HUES48 (cell line): ENCODE data around the gene RNASE7.
A peak's percentile ranks its signal among the peaks of the same experiment; 100 is the strongest.

Experiments
- H3K27ac ChIP-seq: one replicate; pipeline ENCODE4 v1.7.0; 2013; ENCODE audit warnings: low read depth, low read length, inconsistent platforms
- H3K27me3 ChIP-seq: 2 replicates; pipeline ENCODE4 v1.6.1; 2013; ENCODE audit warnings: mild to moderate bottlenecking, low read length; ENCODE audit not compliant: control insufficient read depth, insufficient read depth
- H3K36me3 ChIP-seq: 2 replicates; pipeline ENCODE4 v1.6.1; 2013; ENCODE audit warnings: low read length; ENCODE audit not compliant: control insufficient read depth, insufficient read depth
- H3K4me1 ChIP-seq: 2 replicates; pipeline ENCODE4 v1.6.1; 2013; ENCODE audit warnings: mild to moderate bottlenecking, low read length; ENCODE audit not compliant: control insufficient read depth, insufficient read depth
- H3K4me3 ChIP-seq: 2 replicates; pipeline ENCODE4 v1.5.1; 2013; ENCODE audit warnings: mild to moderate bottlenecking, low read depth, low read length
- H3K9ac ChIP-seq: 2 replicates; pipeline ENCODE4 v1.6.1; 2013; ENCODE audit warnings: mild to moderate bottlenecking, low read depth, low read length, moderate library complexity
- H3K9me3 ChIP-seq: 2 replicates; pipeline ENCODE4 v1.6.1; 2013; ENCODE audit warnings: low read length; ENCODE audit not compliant: control insufficient read depth, insufficient read depth

Gene RNASE7

DNA sequence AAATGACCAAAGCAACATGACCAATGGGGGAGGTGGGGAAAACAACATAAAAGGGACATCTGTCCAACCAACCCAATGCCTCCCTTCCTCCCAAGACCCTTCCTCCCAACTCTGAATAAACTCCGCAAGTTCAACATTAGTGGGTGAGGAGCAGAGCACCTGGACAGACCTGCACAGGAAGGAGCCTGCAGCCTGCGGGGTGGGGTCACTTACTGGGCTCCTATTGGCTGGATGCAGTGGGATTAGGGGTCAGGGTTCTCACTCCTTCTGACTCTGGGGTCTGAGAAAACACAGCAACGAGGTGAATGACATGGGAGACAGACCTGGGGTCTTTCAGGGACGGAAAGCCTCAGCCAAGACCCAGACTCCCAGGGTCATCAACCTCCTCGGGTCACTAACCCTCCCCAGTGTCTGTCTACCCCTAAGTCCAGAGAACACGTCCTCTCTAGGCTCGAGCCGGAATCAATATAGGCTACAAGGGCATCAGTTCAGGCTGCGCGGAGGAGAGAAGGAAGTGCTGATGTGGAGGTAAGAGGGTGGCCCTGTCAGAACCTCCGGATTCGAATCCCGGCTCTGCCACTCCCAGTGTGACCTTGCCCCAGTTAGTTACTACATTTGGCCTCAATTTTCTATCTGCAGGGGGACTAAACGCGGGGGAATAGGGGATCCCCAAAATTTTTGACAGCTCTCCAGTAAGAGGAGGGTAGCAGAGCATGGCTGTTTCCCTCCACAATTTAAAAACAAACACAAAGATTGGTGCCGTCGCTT, 18.2 kb upstream of the RNASE7 start:
- Histone ChIP-seq H3K4me3 (peak overlapping the region; percentile 92), H3K27ac (no peak overlapping the region), H3K27me3 (peaks cover 42% of the 10 kb centered on the region), H3K9ac (no peak overlapping the region; the same call in 1 of the 2 replicates), H3K36me3 (no peaks in the 10 kb centered on the region), H3K4me1 (peaks cover 14% of the 10 kb centered on the region), H3K9me3 (no peaks in the 10 kb centered on the region)

DNA sequence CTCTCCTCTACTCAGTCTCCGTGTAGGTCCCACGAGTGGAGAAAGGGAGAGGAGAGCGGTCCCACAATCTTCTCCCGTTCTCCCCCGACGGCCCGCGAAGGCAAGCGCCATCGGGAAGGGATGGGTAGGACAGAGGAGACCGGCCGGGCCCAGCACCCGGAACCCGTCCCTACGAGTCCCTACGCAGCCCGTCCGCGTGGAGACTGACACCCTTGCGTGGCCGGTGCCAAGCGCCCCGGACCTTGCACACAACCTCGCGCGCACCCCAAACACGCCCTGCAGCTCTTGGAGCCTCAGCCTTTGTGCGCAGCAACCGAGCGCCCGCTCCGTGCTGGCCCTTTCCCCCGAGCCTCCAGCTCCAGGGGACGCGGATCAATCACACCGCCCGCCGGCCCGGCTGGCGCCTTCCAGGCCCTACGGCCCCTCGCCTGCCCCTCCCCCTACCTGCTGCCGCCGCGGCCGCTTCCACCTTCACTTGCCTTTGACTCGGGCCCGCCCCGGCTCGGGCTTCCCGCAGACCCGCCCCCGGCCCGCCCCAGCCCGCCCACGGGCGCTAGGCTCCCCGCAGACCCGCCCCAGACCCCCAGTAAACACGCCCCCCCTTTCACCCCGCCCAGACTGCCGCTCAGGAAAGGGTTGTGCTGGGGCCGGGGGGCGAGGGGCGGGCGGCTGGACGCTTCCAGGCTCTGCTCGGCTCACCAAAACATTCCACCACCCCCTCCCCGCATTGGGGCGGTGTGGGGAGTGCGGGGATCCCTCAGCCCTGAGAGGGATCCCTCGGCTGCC, 17.4 kb upstream of the RNASE7 start, which contains the start of gene NDRG2:
Gene NDRG2 (minus strand): TSS at position 477 of the 786 bp plus-strand sequence. CDS start 1,746 bp downstream, outside the sequence.
- Histone ChIP-seq H3K36me3 (no peaks in the 10 kb centered on the region), H3K9ac (peak within 1 kb of the TSS; percentile 60; the same call in 1 of the 2 replicates), H3K4me3 (peak within 1 kb of the TSS; percentile 92), H3K27me3 (peaks cover 42% of the 10 kb centered on the region), H3K4me1 (peaks cover 14% of the 10 kb centered on the region), H3K9me3 (no peaks in the 10 kb centered on the region), H3K27ac (peak within 1 kb of the TSS; percentile 86)

DNA sequence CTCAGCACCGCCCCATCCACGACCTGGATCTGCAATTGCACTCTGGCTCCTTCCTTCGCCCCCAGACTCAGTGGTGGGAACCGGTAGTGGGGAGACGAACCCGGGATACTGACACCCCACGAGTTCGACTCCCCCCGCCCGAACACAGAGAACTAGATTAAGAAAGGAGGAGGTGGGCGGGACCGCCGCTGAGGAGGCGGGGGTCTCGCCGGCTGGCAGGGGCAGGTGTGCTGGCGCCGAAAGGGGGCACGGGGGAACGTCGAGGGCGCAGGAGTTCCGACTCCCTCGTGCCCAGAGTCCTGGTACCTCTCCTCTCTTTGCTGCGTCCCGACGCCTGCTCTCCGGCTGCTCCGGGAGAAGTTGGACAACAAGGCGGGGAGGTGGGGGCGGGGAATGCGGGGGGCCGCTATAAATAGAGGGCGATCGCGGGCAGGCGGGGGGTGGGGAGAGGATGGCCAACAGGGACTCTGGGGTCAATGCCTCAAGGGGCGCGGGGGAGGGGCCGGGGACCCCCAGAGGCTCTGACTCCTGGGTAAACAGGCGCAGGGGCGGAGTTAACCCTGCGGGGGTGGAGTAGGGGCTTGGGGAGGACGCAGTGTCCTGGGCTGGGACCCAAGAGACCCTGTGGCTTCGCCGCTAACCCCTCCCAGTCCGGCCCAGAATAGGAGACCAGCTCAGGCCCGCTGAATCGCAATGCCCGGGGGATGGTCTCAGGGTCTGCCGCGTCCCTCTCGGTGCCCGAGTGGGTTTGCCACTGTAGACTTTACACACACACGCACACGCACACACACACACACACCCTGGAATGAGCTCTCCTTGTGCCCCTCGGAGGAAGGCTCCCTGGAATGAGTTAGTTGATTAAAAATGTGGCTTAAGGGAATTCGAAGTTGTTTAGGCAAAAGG, 16.5 kb upstream of the RNASE7 start:
- H3K36me3 ChIP-seq: no peaks in the 10 kb centered on the region
- peak overlapping the region; percentile 86 for H3K27ac ChIP-seq
- peaks cover 42% of the 10 kb centered on the region for H3K27me3 ChIP-seq
- H3K4me3 ChIP-seq: peak overlapping the region; percentile 76
- no peaks in the 10 kb centered on the region for H3K9me3 ChIP-seq
- no peak overlapping the region for H3K9ac ChIP-seq
- peaks cover 14% of the 10 kb centered on the region for H3K4me1 ChIP-seq

DNA sequence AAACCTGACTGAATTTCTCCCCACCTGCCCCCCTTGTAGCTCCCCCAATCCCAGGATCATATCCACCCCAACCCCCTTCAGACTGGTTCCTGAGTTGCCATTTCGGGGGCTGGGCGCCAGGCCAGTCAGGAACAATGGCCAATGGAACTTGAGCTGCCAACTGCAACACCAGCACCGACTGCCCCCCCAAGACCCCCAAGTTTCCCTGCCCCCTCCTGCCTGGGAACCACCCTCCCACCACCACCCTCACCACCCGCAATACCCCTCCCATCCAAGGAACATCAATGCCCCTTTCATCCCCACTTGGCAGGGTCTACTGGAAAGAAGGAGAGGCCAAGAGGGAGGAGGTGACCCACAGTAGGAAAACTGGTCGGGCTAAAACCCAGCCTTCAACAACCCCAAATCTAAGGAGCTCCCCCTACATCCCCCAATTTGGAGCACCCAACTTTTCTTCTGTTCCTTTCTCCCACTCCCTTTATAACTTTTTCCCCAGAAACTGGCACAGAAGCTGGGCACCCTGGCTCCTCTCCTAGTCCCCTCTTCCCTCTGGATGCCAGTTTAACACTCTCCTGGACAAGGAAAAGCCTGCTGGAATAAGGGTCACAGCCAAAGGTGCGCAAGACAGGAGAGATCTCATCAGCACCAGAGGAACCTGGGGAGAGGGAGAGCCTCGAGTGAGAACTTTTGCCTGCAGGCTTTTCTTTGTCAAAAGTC, 15.7 kb upstream of the RNASE7 start:
- Histone ChIP-seq H3K36me3 (no peaks in the 10 kb centered on the region), H3K9ac (no peak overlapping the region), H3K27ac (peak overlapping the region; percentile 86), H3K27me3 (peaks cover 40% of the 10 kb centered on the region), H3K4me1 (peaks cover 14% of the 10 kb centered on the region), H3K4me3 (peak overlapping the region; percentile 76), H3K9me3 (no peaks in the 10 kb centered on the region)

DNA sequence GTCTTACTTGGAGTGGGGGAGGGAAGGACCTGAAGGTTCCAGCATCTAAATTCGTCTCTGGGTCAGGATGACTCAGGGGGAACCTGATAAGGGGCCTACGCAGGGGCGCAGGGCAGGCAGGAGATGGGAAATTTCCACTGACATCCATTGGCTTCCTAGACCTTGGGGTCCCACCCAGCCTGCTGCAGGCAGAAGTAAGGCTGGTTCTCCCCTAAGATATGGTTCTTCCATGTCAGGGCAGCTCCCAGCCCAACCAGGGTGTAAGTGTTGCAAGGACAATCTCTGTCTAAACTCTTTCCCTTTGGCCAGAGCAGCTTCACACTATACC, 15.2 kb upstream of the RNASE7 start:
- Histone ChIP-seq H3K36me3 (no peaks in the 10 kb centered on the region), H3K4me1 (peaks cover 14% of the 10 kb centered on the region), H3K9ac (no peak overlapping the region), H3K27me3 (peaks cover 35% of the 10 kb centered on the region), H3K4me3 (no peak overlapping the region), H3K9me3 (no peaks in the 10 kb centered on the region), H3K27ac (no peak overlapping the region)

DNA sequence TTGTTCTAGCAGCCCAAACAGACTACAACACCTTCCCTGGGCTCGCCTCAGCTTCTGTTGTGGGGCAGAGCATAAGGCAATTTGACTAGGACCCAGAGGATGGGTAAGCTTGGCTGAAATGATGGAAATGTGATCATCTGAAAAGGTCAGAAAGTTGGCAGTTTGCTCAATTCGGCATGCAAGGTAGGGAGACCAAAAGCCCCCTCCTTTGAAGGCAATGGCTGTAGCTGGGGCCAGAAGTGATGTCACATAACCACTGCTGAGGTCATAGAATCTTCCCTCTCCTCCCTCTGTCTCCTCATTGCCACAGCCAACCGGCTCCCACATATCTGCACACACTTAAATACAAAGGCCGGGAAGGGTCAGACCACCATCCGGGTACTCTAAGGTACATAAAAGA, 12.2 kb upstream of the RNASE7 start, which contains the start of gene TPPP2:
Gene TPPP2 (plus strand): TSS at position 301 of the 400 bp plus-strand sequence. CDS start 365 bp downstream, outside the sequence.
- Histone ChIP-seq H3K9ac (no peak within 1 kb of the TSS), H3K27me3 (peaks cover 10% of the 10 kb centered on the region)

DNA sequence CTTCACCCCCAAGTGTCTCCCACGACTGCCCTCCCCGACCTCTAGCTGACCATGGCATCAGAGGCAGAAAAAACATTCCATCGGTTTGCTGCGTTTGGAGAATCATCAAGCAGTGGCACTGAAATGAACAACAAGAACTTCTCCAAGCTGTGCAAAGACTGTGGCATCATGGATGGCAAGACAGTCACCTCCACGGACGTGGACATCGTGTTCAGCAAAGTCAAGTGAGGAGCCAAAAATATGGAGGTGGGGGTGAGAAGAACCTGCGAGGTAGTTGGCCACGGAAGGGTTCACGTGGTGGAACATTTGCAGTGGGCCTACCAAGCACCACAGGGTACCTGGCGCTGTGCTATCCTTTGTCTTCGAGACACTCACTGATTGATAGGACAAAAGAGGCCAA, 11.6 kb upstream of the RNASE7 start:
- Histone ChIP-seq H3K27me3 (peaks cover 10% of the 10 kb centered on the region), H3K9ac (no peak overlapping the region), H3K9me3 (no peaks in the 10 kb centered on the region), H3K4me3 (no peak overlapping the region), H3K4me1 (peaks cover 14% of the 10 kb centered on the region), H3K36me3 (no peaks in the 10 kb centered on the region), H3K27ac (no peak overlapping the region)

More for the DNA sequence above, 12.2 kb upstream of the RNASE7 start, which contains the start of gene TPPP2:
- Histone ChIP-seq H3K4me1 (peaks cover 14% of the 10 kb centered on the region), H3K36me3 (no peaks in the 10 kb centered on the region), H3K27ac (no peak within 1 kb of the TSS), H3K4me3 (no peak within 1 kb of the TSS), H3K9me3 (no peaks in the 10 kb centered on the region)

DNA sequence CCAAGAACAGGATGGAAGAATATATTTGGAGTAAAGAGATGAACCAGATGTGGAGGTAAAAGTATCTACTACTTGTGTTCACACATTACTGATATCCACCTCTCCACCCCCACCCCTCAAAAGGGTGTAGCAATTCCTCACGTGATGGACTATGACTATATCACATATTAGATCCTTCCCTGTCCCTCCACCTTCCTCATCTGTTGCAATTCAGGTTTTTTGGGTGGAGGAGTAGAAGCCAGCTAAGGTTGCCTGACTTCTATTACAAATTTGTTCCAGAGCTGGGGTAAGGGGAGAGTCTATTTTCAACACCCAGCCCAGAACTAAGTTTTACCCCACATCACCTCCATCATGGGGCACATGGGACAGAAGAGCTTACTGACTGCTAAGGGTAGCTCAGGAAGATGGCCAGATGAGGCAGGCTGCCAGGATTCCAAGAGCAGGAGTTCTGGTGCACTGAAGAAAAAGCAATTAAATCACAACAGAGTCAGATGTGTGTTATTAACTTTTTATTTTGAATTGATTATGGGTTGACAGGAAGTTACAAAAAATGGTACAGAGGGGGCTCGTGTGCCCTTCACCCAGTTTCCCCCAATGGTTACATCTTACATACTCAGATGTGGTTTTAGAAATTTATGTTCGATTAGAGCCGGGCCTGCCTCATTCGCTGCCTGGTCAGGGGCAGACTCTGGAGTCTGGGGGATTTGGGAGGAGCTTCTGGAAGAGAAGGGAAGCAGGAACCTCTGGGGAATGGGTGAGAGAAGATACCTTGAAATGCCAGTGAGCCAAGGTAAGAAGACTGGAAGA, 9.6 kb upstream of the RNASE7 start:
- no peaks in the 10 kb centered on the region for H3K36me3 ChIP-seq
- no peak overlapping the region for H3K9ac ChIP-seq
- no peak overlapping the region for H3K4me3 ChIP-seq
- H3K4me1 ChIP-seq: no peaks in the 10 kb centered on the region
- no peaks in the 10 kb centered on the region for H3K9me3 ChIP-seq
- H3K27me3 ChIP-seq: no peaks in the 10 kb centered on the region
- H3K27ac ChIP-seq: no peak overlapping the region

DNA sequence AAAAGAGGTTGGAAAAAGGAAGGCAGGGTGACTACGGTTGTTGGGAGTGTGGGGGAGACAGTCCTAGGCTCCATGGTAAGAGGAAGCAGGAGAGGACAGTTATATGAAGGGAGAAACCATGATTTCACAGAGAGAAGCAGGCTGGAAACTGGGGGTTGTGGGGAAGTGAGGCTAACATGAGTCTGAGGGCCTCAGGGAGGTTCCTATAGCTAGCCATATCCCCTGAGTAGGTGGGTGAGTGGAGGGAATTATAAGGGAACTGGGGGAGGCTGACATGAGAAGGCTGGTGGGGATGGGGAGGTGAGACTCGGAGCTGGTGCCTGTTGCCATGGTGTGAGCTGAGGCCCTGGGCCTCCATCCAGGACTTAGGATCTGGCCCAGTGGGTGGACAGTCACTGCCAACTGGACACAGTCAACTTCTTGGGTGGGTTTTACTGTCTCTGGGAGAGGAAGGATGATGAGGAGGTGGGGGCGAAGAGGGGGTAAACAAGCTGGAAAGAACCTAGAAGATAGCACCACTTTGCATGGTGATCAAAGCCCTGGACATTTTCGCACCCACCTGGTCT, 8.9 kb upstream of the RNASE7 start:
- no peak overlapping the region for H3K4me3 ChIP-seq
- no peaks in the 10 kb centered on the region for H3K9me3 ChIP-seq

More for the DNA sequence above, 8.9 kb upstream of the RNASE7 start:
- Histone ChIP-seq H3K4me1 (no peaks in the 10 kb centered on the region), H3K9ac (no peak overlapping the region), H3K27me3 (no peaks in the 10 kb centered on the region), H3K27ac (no peak overlapping the region), H3K36me3 (no peaks in the 10 kb centered on the region)
